Erythroblast (primary cell): ENCODE measurements around the gene SLC47A2.

Experiments
- GATA1 ChIP-seq: IDR thresholded peaks from 2 replicates; pipeline ENCODE4 v1.6.1; 2011; ENCODE audit warnings: low read depth, mild to moderate bottlenecking, control low read depth, low read length, moderate library complexity
- POLR2A ChIP-seq: IDR thresholded peaks from 2 replicates; pipeline ENCODE4 v1.6.1; 2011; ENCODE audit warnings: mild to moderate bottlenecking, low read length

DNA sequence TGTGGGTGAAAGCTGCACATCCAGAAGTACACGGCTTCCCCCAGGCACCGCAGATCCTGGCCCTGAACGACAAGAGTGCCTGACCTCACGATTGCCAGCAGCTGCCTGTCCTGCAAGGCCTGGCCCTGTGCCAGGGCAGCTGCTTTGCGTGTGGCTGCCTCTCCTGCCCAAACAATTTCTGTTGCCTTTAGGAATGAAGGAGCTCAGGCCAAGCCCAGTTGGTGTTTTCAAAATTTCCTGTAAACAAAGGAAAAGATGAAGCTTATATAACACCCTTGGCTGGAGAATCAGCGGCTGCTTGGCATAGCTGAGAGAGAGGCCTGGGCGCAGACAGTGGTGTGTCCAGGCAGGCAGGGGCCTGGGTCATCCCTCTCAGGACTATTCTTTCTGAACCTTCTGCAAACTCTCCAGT, 11.7 kb upstream of the SLC47A2 start:
- TF ChIP-seq POLR2A (no peak), GATA1 (no peak)
